H1 (cell line): ENCODE measurements around the gene TBKBP1. TPM values are rescaled to one million over a fixed set of nuclear protein-coding genes. Genes with fewer than 3 reads are reported as not detected.

Experiments
- CTCF ChIA-PET: fragments of 300-600 bp; sonication (Branson Sonifier 250); formaldehyde crosslinking; loops from one replicate; lab custom pipeline; 2021; ENCODE audit not compliant: partially characterized antibody; lab: Charles Lee
- POLR2A ChIA-PET: fragments of 300-600 bp; sonication (Branson Sonifier 250); formaldehyde crosslinking; loops from one replicate; lab custom pipeline; 2021; ENCODE audit warnings: inconsistent platforms; ENCODE audit not compliant: partially characterized antibody; lab: Charles Lee
- DNase-seq, 2 experiments: peaks; one replicate each; pipeline versions ENCODE4 v3.0.0 to v3.0.0-alpha.2; 2010 to 2022; ENCODE audit warnings: low spot score in 2 of 2, low read depth in 1 of 2, mixed read lengths in 1 of 2
- FAIRE-seq: peaks from 2 replicates; lab custom pipeline; 2011; peaks lifted over from hg19 to GRCh38; lab: Jason Lieb, UNC
- H2AFZ ChIP-seq: 2 replicates; pipeline ENCODE4 v1.8.1; 2012; ENCODE audit warnings: low read length, inconsistent platforms
- H2AK5ac ChIP-seq: 2 replicates; pipeline ENCODE4 v1.6.1; 2013; ENCODE audit warnings: low read depth, low read length
- H2BK120ac ChIP-seq: replicated peaks from 2 replicates; pipeline ENCODE3; 2013; ENCODE audit warnings: low read depth, low read length, inconsistent platforms
- H2BK12ac ChIP-seq: 2 replicates; pipeline ENCODE4 v1.6.1; 2013; ENCODE audit warnings: low read depth, low read length
- H2BK15ac ChIP-seq: 2 replicates; pipeline ENCODE4 v1.6.1; 2013; ENCODE audit warnings: low read length
- H2BK20ac ChIP-seq: 2 replicates; pipeline ENCODE4 v1.6.1; 2013; ENCODE audit warnings: low read length
- H2BK5ac ChIP-seq: 2 replicates; pipeline ENCODE4 v1.6.1; 2013; ENCODE audit warnings: low read depth, low read length
- H3K14ac ChIP-seq: 2 replicates; pipeline ENCODE4 v1.6.1; 2013; ENCODE audit warnings: inconsistent platforms; ENCODE audit not compliant: insufficient read length
- H3K18ac ChIP-seq: 2 replicates; pipeline ENCODE4 v1.6.1; 2013; ENCODE audit warnings: low read length; ENCODE audit errors: extremely low read depth
- H3K23ac ChIP-seq: 2 replicates; pipeline ENCODE4 v1.6.1; 2013; ENCODE audit warnings: inconsistent platforms; ENCODE audit not compliant: insufficient read length
- H3K23me2 ChIP-seq: 2 replicates; pipeline ENCODE4 v1.6.1; 2013; ENCODE audit warnings: low read depth, low read length
- H3K27ac ChIP-seq: 2 replicates; pipeline ENCODE4 v1.6.1; 2011; ENCODE audit warnings: low read depth, low read length, inconsistent platforms
- H3K27me3 ChIP-seq, 4 experiments: replicated peaks in 1 of 4; 1 replicate in 1 of 4; 2 replicates in 3 of 4; pipeline versions ENCODE4 v1.6.1 to v1.8.1; 2011 to 2013; ENCODE audit warnings: low read length in 3 of 4, mild to moderate bottlenecking in 3 of 4, inconsistent platforms in 2 of 4, mixed read lengths in 2 of 4, moderate library complexity in 1 of 4; ENCODE audit not compliant: control insufficient read depth in 3 of 4, insufficient read depth in 3 of 4; ENCODE audit errors: extremely low read depth in 1 of 4
- H3K36me3 ChIP-seq, 4 experiments: 2 replicates each; pipeline versions ENCODE4 v1.6.1 to v1.8.1; 2011 to 2013; ENCODE audit warnings: mild to moderate bottlenecking in 4 of 4, low read length in 3 of 4, moderate library complexity in 2 of 4, control low read depth in 1 of 4, inconsistent platforms in 1 of 4; ENCODE audit not compliant: insufficient read depth in 4 of 4, control insufficient read depth in 2 of 4
- H3K4ac ChIP-seq: replicated peaks from 2 replicates; pipeline ENCODE3; 2013; ENCODE audit warnings: low read length, low read depth, mixed read lengths, inconsistent platforms; ENCODE audit not compliant: insufficient read length
- H3K4me1 ChIP-seq, 4 experiments: replicated peaks in 1 of 4; 1 replicate in 1 of 4; 2 replicates in 3 of 4; pipeline versions ENCODE4 v1.6.1 to v1.8.1; 2011 to 2013; ENCODE audit warnings: low read length in 3 of 4, inconsistent platforms in 2 of 4, mixed read lengths in 1 of 4; ENCODE audit not compliant: insufficient read depth in 4 of 4, control insufficient read depth in 3 of 4
- H3K4me2 ChIP-seq, 2 experiments: 2 replicates each; pipeline versions ENCODE4 v1.6.1 to v1.8.1; 2011 to 2013; ENCODE audit warnings: low read depth in 2 of 2, low read length in 2 of 2, control low read depth in 1 of 2, inconsistent platforms in 1 of 2, mild to moderate bottlenecking in 1 of 2; ENCODE audit not compliant: insufficient read depth in 1 of 2
- H3K4me3 ChIP-seq, 4 experiments: fragments of 200-600, 300-600 bp in 1 of 4; sonication (generic), shearing (Covaris generic), sonication (Bioruptor Twin) in 1 of 4; 2 replicates each; pipeline versions ENCODE4 v1.5.1 to v1.8.1; 2011 to 2016; ENCODE audit warnings: low read length in 4 of 4, low read depth in 3 of 4, control low read depth in 2 of 4, inconsistent platforms in 2 of 4, mild to moderate bottlenecking in 2 of 4, mixed read lengths in 1 of 4, moderate library complexity in 1 of 4; ENCODE audit not compliant: insufficient read depth in 2 of 4; ENCODE audit errors: extremely low read depth in 1 of 4
- H3K56ac ChIP-seq: replicated peaks from 2 replicates; pipeline ENCODE3; 2013; ENCODE audit warnings: low read depth, mild to moderate bottlenecking, mixed read lengths, low read length, inconsistent platforms; ENCODE audit not compliant: insufficient read length
- H3K79me1 ChIP-seq: 2 replicates; pipeline ENCODE4 v1.6.1; 2013; ENCODE audit warnings: low read depth, low read length, control low read depth
- H3K79me2 ChIP-seq, 2 experiments: 2 replicates each; pipeline versions ENCODE4 v1.6.1 to v1.8.1; 2012 to 2013; ENCODE audit warnings: low read length in 2 of 2, mild to moderate bottlenecking in 2 of 2, inconsistent platforms in 1 of 2; ENCODE audit not compliant: insufficient read depth in 2 of 2, control insufficient read depth in 1 of 2
- H3K9ac ChIP-seq, 4 experiments: replicated peaks in 1 of 4; 1 replicate in 1 of 4; 2 replicates in 3 of 4; pipeline versions ENCODE4 v1.6.1 to v1.8.1; 2011 to 2013; ENCODE audit warnings: low read depth in 3 of 4, low read length in 3 of 4, control low read depth in 2 of 4, mild to moderate bottlenecking in 2 of 4, moderate library complexity in 2 of 4, inconsistent platforms in 1 of 4; ENCODE audit errors: extremely low read depth in 1 of 4
- H3K9me3 ChIP-seq, 2 experiments: 2 replicates each; pipeline versions ENCODE4 v1.6.1 to v1.8.1; 2012 to 2013; ENCODE audit warnings: mild to moderate bottlenecking in 2 of 2, moderate library complexity in 2 of 2, control low read depth in 1 of 2, inconsistent platforms in 1 of 2, low read depth in 1 of 2, low read length in 1 of 2, mixed read lengths in 1 of 2; ENCODE audit not compliant: insufficient read depth in 2 of 2
- H4K20me1 ChIP-seq, 2 experiments: replicated peaks in 1 of 2; 2 replicates each; pipeline versions ENCODE3 to v1.8.1; 2011 to 2013; ENCODE audit warnings: inconsistent platforms in 2 of 2, low read length in 2 of 2, mild to moderate bottlenecking in 1 of 2; ENCODE audit not compliant: insufficient read depth in 2 of 2, control insufficient read depth in 1 of 2
- H4K5ac ChIP-seq: 2 replicates; pipeline ENCODE4 v1.6.1; 2013; ENCODE audit warnings: low read length, low read depth, mixed read lengths, inconsistent platforms; ENCODE audit not compliant: insufficient read length
- H4K8ac ChIP-seq: 2 replicates; pipeline ENCODE4 v1.8.0; 2013; ENCODE audit warnings: mild to moderate bottlenecking, moderate library complexity, low read length, inconsistent platforms; ENCODE audit not compliant: insufficient read depth; ENCODE audit errors: extremely low read depth
- H4K91ac ChIP-seq: replicated peaks from 2 replicates; pipeline ENCODE3; 2013; ENCODE audit warnings: low read length, mixed read lengths, inconsistent platforms; ENCODE audit not compliant: insufficient read length
- BCL11A ChIP-seq, 2 experiments: IDR thresholded peaks; one replicate each; pipeline ENCODE4 v1.6.1; 2011; ENCODE audit warnings: low read depth in 2 of 2, low read length in 2 of 2, mild to moderate bottlenecking in 2 of 2
- EGR1 ChIP-seq: IDR thresholded peaks from 2 replicates; pipeline ENCODE4 v1.6.1; 2011; ENCODE audit warnings: low read depth, low read length, borderline replicate concordance
- EP300 ChIP-seq, 2 experiments: IDR thresholded peaks; 1 replicate in 1 of 2; 2 replicates in 1 of 2; pipeline ENCODE4 v1.6.1; 2011 to 2012; ENCODE audit warnings: low read depth in 2 of 2, low read length in 2 of 2, mild to moderate bottlenecking in 2 of 2, borderline replicate concordance in 1 of 2, inconsistent platforms in 1 of 2, moderate library complexity in 1 of 2
- EZH2 ChIP-seq: fragments of 200-600 bp; sonication (generic); IDR thresholded peaks from 2 replicates; pipeline ENCODE4 v1.7.1; 2012; ENCODE audit warnings: low read depth, mild to moderate bottlenecking, moderate library complexity, low read length, inconsistent platforms; ENCODE audit not compliant: severe bottlenecking
- JUN ChIP-seq: IDR thresholded peaks from 2 replicates; pipeline ENCODE4 v1.6.1; 2011; ENCODE audit warnings: low read depth, mild to moderate bottlenecking, improper control_type of control experiment, low read length
- RBBP5 ChIP-seq: IDR thresholded peaks from 2 replicates; pipeline ENCODE4 v1.7.1; 2012; ENCODE audit warnings: low read depth, mild to moderate bottlenecking, inconsistent platforms, low read length, moderate library complexity, borderline replicate concordance
- SIN3A ChIP-seq, 2 experiments: IDR thresholded peaks in 1 of 2; conservative IDR thresholded peaks in 1 of 2; 2 replicates each; pipeline ENCODE4 v1.6.1; 2011 to 2012; ENCODE audit warnings: low read length in 2 of 2, improper control_type of control experiment in 1 of 2, low read depth in 1 of 2, mild to moderate bottlenecking in 1 of 2
- SIRT6 ChIP-seq: IDR thresholded peaks from one replicate; pipeline ENCODE4 v1.7.1; 2012; ENCODE audit warnings: low read length, inconsistent platforms
- WGBS, 2 experiments: shearing (Covaris generic) in 1 of 2; methylation state at CpG; one replicate each; pipeline versions ENCODE4 v1.1.6 to v1.1.7; 2013 to 2015; ENCODE audit warnings: low lambda C conversion rate in 2 of 2, mixed read lengths in 2 of 2, inconsistent platforms in 1 of 2, low coverage in 1 of 2, missing lambda C conversion rate in 1 of 2; ENCODE audit not compliant: insufficient replicate concordance in 2 of 2, insufficient coverage in 1 of 2, insufficient read length in 1 of 2; ENCODE audit errors: extremely low coverage in 1 of 2, missing lambda C conversion rate in 1 of 2; 5-methylcytosine and 5-hydroxymethylcytosine counted together
- polyA plus RNA-seq, 7 experiments: library from polyadenylated mRNA; depleted of rRNA in 3 of 7; stranded (reverse) in 5 of 7; unstranded in 2 of 7; fragments of >200 nt in 5 of 7; fragments of 200-250 nt in 2 of 7; gene quantifications; 1 replicate in 5 of 7; 2 replicates in 1 of 7; 4 replicates in 1 of 7; pipeline versions ENCODE4 v1.2.1 to v1.2.3, GENCODE V29; 2011 to 2013; ENCODE audit warnings: missing spikeins in 2 of 7, mixed read lengths in 2 of 7
- total RNA-seq: library from RNA; stranded (reverse); fragmentation: NEBNext Ultra II Directional; extraction: Animal tissue kit (Norgen Biotek cat#: 25700); gene quantifications from 2 replicates; pipeline ENCODE4 v1.2.1, GENCODE V29; 2021
- TF ChIP-seq, protein P1 (sequence below): IDR thresholded peaks from 2 replicates; pipeline ENCODE4 v1.6.1; 2011; ENCODE audit warnings: low read depth, mild to moderate bottlenecking, low read length; ENCODE audit not compliant: insufficient read depth

The TBKBP1 gene
- total and polyA plus RNA-seq, 2 of the 8 experiments (the other 6 are each of a cell fraction or from before 2014, with no cell fraction given) = 6.3 to 15.1 TPM

- H4K8ac ChIP-seq = no peak overlapping the region
- no peak overlapping the region for H2BK5ac ChIP-seq
- H2AFZ ChIP-seq = no peak overlapping the region
- no peak overlapping the region for H2AK5ac ChIP-seq
- peaks cover 0 to 6% (median 2%) of the 10 kb centered on the region in 4 experiments; a peak in 2 of 7 replicates for H3K4me1 ChIP-seq
- H3K79me2 ChIP-seq = no peaks in the 10 kb centered on the region
- peaks cover 0 to 4% of the 10 kb centered on the region in 2 experiments for H4K20me1 ChIP-seq
- peaks cover 8 to 24% (median 20%) of the 10 kb centered on the region in 4 experiments; a peak in 6 of 7 replicates for H3K27me3 ChIP-seq
- H4K91ac ChIP-seq = no peak overlapping the region
- H3K14ac ChIP-seq = no peak overlapping the region
- H3K4ac ChIP-seq = no peak overlapping the region
- H3K27ac ChIP-seq = no peak overlapping the region
- no peak overlapping the region for H3K4me3 ChIP-seq
- H3K9ac ChIP-seq = no peak overlapping the region
- no peaks in the 10 kb centered on the region for H3K79me1 ChIP-seq
- WGBS, 2 experiments = 89% methylated on average over 8 of the region's 8 CpGs; no CpG with 5 or more reads in 1 of the 2 experiments
- H3K56ac ChIP-seq = no peak overlapping the region
- no peak overlapping the region for H2BK12ac ChIP-seq
- no peak overlapping the region for H2BK120ac ChIP-seq
- POLR2A ChIA-PET = interaction anchor here (0.7 to 1.3 kb wide), 3 partner anchors 11 to 74 kb away, joined by 3 to 4 read pairs (median 3); no protein-coding TSS in a partner anchor
- DNase-seq (no peak), FAIRE-seq (no peak)
- no peak overlapping the region for H4K5ac ChIP-seq
- no peak overlapping the region for H3K18ac ChIP-seq
- CTCF ChIA-PET = interaction anchor here (0.7 to 24.7 kb wide), 6 partner anchors 14 to 146 kb away, joined by 3 to 441 read pairs (median 6); partner anchors contain the start of gene TBKBP1
- no peaks in the 10 kb centered on the region for H3K36me3 ChIP-seq
- H3K4me2 ChIP-seq = no peak overlapping the region
- no peak overlapping the region for H2BK20ac ChIP-seq
- no peaks in the 10 kb centered on the region for H3K9me3 ChIP-seq
- H3K23me2 ChIP-seq = no peaks in the 10 kb centered on the region
- no peak overlapping the region for H2BK15ac ChIP-seq
- no peak overlapping the region for H3K23ac ChIP-seq
- no peak for TF ChIP-seq RBBP5
- TF ChIP-seq EGR1 = no peak
- TF ChIP-seq EZH2 = no peak
- TF ChIP-seq SIN3A (conservative IDR thresholded peaks at IDR 0.05 in 1 of 2, IDR thresholded peaks at IDR 0.05 in 1 of 2; ENCODE audit: low read depth in 1 of 2, low read length in 2 of 2) = no peak
- TF ChIP-seq SIRT6 = no peak
- no peak for TF ChIP-seq EP300 (IDR thresholded peaks at IDR 0.05; ENCODE audit: borderline replicate concordance in 1 of 2, low read depth in 2 of 2, low read length in 2 of 2)
- TF ChIP-seq, protein P1, sequence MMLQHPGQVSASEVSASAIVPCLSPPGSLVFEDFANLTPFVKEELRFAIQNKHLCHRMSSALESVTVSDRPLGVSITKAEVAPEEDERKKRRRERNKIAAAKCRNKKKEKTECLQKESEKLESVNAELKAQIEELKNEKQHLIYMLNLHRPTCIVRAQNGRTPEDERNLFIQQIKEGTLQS = no peak
- no peak for TF ChIP-seq BCL11A (IDR thresholded peaks at IDR 0.05; ENCODE audit: low read depth in 2 of 2, low read length in 2 of 2)
- TF ChIP-seq JUN = no peak
These were observed 45.2 kb downstream of the TBKBP1 start for GRCh38 chr17:47739150-47739549.
